Ovary (tissue), 9 donors: ENCODE data around the gene PFKL. TPM values are rescaled to one million over a fixed set of nuclear protein-coding genes. Genes with fewer than 3 reads are reported as not detected.
A peak's percentile ranks its signal among the peaks of the same experiment; 100 is the strongest.

Source experiments
- DNase-seq, 5 donors: peaks; one replicate each; pipeline ENCODE4 v3.0.0-alpha.2; 2019 to 2020
- H3K27ac ChIP-seq, 2 donors: fragments of 200-600 bp; one replicate each; pipeline versions ENCODE4 v1.5.1 to v1.8.0; 2019 to 2022
- H3K27me3 ChIP-seq: fragments of 200-600 bp; one replicate; pipeline ENCODE4 v1.8.0; 2022
- H3K36me3 ChIP-seq: fragments of 200-600 bp; sonication (generic); one replicate; pipeline ENCODE4 v1.5.1; 2019
- H3K4me1 ChIP-seq: one replicate; pipeline ENCODE4 v1.8.1; 2013; ENCODE audit warnings: mild to moderate bottlenecking, moderate library complexity; ENCODE audit not compliant: insufficient read depth
- H3K4me3 ChIP-seq: fragments of 200-600 bp; sonication (generic); one replicate; pipeline ENCODE4 v1.5.1; 2017
- H3K9me3 ChIP-seq, 2 donors: fragments of 200-600 bp in 1 of 2; sonication (generic) in 1 of 2; one replicate each; pipeline versions ENCODE4 v1.5.1 to v1.8.1; 2013 to 2019; ENCODE audit warnings: mild to moderate bottlenecking in 1 of 2, moderate library complexity in 1 of 2
- EP300 ChIP-seq: sonication (generic); formaldehyde crosslinking; IDR thresholded peaks from one replicate; pipeline ENCODE4 v1.6.1; 2017; ENCODE audit warnings: antibody characterized with exemption
- POLR2A ChIP-seq: fragments of 450-650 bp; IDR thresholded peaks from one replicate; pipeline ENCODE4 v1.6.1; 2017; ENCODE audit warnings: antibody characterized with exemption, mild to moderate bottlenecking, moderate library complexity
- WGBS, 3 donors: extraction: QIAGEN DNeasy Blood & Tissue Kit in 1 of 3; methylation state at CpG; one replicate each; pipeline versions ENCODE4 v1.1.5 to v1.1.7; 2013 to 2017; 5-methylcytosine and 5-hydroxymethylcytosine counted together
- intact Hi-C, 4 donors: fragments of 100-400 bp; cut with DNase I; formaldehyde crosslinking; loops; one replicate each; pipeline versions ENCODE4 v1.11.0 to v1.15.1; 2022 to 2023
- polyA plus RNA-seq, 2 donors: library from polyadenylated mRNA; stranded (reverse); fragments of 200-250 nt in 1 of 2; fragments of 350-450 nt in 1 of 2; fragmentation: Illumina TruSeq in 1 of 2; extraction: RNeasy Lipid Tissue Mini Kit (QIAGEN cat#74804) in 1 of 2; gene quantifications; one replicate each; pipeline ENCODE4 v1.2.3, GENCODE V29; 2013 to 2014
- total RNA-seq, 7 donors: library from RNA; depleted of rRNA in 2 of 7; stranded (reverse); fragments of >200 nt in 2 of 7; fragmentation: NEBNext Ultra II Directional in 3 of 7; extraction: Animal tissue kit (Norgen Biotek cat#: 25700) in 3 of 7; gene quantifications; one replicate each; pipeline versions ENCODE4 v1.1.0 to v1.2.4, GENCODE V29; 2016 to 2023
- TF ChIP-seq, protein P1 (sequence below), 3 donors: fragments of 450-650 bp in 2 of 3; fragments of 200-600 bp in 1 of 3; IDR thresholded peaks; one replicate each; pipeline versions ENCODE4 v1.5.1 to v1.8.0; 2016 to 2022; ENCODE audit warnings: antibody characterized with exemption in 3 of 3, mild to moderate bottlenecking in 1 of 3
- donor health status: DM: no; HTN: no; CAD: no; lungs with moderate emphysema.
- donor health status: DM: no; HTN: no; CAD: no.
- donor health status: Bipolar disorder and iron deficiency.
- donor health status: DM: yes; HTN: yes; CAD: no.
- donor health status: DM: no; HTN: no; CAD: no.
- donor health status: DM: yes; HTN: yes; CAD: no.

PFKL gene
- total and polyA plus RNA-seq, 9 donors = 12.6 to 104 (median 81.8) TPM

DNA sequence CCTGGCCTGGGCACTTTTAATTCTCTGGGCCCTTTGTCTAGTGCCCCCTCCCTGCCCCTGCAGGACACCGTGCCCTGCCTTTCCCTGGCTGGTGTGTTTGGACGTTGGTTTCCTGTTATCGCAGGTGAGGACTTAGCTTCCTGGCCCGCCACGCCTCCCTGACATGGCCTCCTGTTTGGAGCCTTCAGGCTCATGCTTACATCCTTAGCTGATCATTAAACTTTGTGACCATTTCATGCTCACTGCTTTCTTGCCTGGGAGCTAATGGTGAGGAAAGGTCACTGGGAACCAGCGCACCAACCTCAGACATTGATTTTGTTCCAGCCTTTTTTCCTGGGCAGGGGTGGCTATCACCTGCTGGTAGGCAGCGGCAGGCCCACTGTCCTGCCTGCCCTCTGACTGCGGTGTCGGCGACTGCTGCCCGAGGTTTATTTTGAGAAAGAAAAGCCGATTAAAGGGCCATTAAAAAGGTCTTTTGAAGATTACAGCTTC, 3.7 kb downstream of the PFKL start:
- H3K27me3 ChIP-seq = no peaks in the 10 kb centered on the region
- peaks cover 16% of the 10 kb centered on the region for H3K4me1 ChIP-seq
- intact Hi-C loops = loop anchor here in 1 of 4 donors (10.0 kb wide), 1 partner anchor 489 kb away; no protein-coding TSS in a partner anchor

DNA sequence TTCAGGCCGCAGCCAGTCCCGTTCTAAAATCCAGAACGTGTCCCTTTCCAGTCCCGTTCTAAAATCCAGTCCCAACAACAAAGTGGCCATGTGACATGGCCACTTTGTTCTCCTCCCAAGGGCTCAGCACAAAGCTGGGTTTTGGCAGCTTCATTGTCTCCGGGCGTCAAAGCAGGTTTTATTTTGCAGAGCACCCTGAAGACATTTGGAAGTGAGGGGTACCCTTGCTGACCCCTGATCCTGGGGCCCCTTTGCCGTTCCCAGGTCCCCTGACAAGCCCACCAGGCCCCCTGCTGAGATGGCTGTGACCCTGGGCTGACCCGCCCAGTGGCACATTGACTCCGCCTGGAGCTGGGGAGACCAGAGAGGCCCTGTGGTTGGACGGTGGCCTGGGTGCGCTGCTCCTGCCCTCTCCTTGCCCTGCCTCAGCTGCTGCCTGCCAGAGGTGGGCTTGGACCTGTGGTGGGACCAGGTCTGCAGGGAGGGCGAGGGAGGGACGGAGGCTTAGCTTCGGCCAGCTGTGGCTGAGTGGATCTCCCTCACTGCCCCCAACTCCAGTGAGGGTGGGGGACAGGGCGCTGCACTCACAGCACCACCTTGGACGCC, 4.3 kb downstream of the PFKL start:
- WGBS, 3 donors = 74 to 81% (median 76%) methylated on average over 16 of the region's 16 CpGs
- Histone ChIP-seq H3K4me1 (peaks cover 16% of the 10 kb centered on the region), H3K27me3 (no peaks in the 10 kb centered on the region), H3K4me3 (no peak overlapping the region), H3K36me3 (no peaks in the 10 kb centered on the region), H3K27ac (no peak overlapping the region), H3K9me3 (no peaks in the 10 kb centered on the region)
- DNase-seq = no peak
- intact Hi-C loops = loop anchor here in 1 of 4 donors (10.0 kb wide), 1 partner anchor 489 kb away; no protein-coding TSS in a partner anchor
- TF ChIP-seq EP300 (no peak), POLR2A (no peak)
- TF ChIP-seq, protein P1, sequence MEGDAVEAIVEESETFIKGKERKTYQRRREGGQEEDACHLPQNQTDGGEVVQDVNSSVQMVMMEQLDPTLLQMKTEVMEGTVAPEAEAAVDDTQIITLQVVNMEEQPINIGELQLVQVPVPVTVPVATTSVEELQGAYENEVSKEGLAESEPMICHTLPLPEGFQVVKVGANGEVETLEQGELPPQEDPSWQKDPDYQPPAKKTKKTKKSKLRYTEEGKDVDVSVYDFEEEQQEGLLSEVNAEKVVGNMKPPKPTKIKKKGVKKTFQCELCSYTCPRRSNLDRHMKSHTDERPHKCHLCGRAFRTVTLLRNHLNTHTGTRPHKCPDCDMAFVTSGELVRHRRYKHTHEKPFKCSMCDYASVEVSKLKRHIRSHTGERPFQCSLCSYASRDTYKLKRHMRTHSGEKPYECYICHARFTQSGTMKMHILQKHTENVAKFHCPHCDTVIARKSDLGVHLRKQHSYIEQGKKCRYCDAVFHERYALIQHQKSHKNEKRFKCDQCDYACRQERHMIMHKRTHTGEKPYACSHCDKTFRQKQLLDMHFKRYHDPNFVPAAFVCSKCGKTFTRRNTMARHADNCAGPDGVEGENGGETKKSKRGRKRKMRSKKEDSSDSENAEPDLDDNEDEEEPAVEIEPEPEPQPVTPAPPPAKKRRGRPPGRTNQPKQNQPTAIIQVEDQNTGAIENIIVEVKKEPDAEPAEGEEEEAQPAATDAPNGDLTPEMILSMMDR (IDR thresholded peaks at IDR 0.05) = no peak

More for the DNA sequence above, 3.7 kb downstream of the PFKL start:
- Histone ChIP-seq H3K27ac (no peak overlapping the region), H3K36me3 (no peaks in the 10 kb centered on the region), H3K9me3 (no peaks in the 10 kb centered on the region), H3K4me3 (no peak overlapping the region)
- TF ChIP-seq, protein P1 (IDR thresholded peaks at IDR 0.05) = no peak
- no peak for TF ChIP-seq EP300
- TF ChIP-seq POLR2A = no peak
- DNase-seq = no peak
- 80 to 81% (median 80%) methylated on average over 12 of the region's 12 CpGs for WGBS, 3 donors

DNA sequence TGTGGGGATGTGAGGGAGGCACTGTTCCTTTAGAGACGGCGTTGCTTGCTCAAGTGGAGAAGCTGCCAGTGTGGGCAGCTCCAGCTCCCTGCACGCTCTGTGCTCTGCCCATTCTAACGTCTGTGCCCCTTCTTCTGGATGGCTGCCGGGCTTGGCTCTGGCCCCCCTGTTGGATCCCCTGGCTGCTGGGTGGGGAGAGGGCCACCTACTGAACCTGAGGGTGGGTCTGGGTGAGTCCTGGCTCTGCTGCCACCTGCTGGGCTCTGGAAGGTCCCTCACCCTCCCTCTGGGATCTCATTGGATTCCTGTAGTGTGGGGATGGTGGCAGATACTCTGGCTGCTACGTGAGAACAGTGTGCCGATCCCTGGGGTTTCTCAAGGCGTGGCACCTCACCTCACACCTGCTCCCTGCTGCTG, 5.0 kb downstream of the PFKL start:
- DNase-seq = peak in 4 of 5 donors; percentile 40 to 72 (median 58)
- Histone ChIP-seq H3K9me3 (no peaks in the 10 kb centered on the region), H3K4me1 (peaks cover 16% of the 10 kb centered on the region), H3K27ac (no peak overlapping the region), H3K4me3 (no peak overlapping the region), H3K27me3 (no peaks in the 10 kb centered on the region), H3K36me3 (no peaks in the 10 kb centered on the region)
- TF ChIP-seq POLR2A = no peak
- TF ChIP-seq, protein P1 (IDR thresholded peaks at IDR 0.05) = peak in 2 of 3 donors; percentile 32 to 43
- WGBS, 3 donors = 44 to 47% (median 46%) methylated on average over 8 of the region's 8 CpGs
- intact Hi-C loops = loop anchor here in 1 of 4 donors (10.0 kb wide), 1 partner anchor 490 kb away; no protein-coding TSS in a partner anchor

DNA sequence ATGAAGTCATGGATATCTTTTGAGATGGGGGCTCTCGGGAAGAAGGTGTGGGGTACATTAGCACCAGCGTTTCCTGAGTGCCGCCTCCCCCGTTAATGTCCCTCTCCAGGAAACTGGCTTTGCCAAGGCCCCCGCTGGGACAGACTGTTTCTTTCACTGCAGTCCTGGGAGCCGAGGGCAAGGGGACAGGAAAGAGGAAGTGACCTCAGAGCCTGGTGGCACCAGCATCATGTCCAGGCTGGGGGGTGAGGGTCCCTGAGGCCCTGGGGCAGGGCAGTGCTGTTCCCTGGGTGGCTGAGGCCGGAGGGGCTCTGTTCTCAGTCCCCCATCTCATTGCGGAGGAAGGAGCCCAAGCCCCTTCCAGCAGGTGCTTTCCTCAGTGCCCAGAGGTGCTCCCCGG, 5.8 kb downstream of the PFKL start:
- no peaks in the 10 kb centered on the region for H3K9me3 ChIP-seq
- intact Hi-C loops = loop anchor here in 1 of 4 donors (10.0 kb wide), 1 partner anchor 491 kb away; no protein-coding TSS in a partner anchor
- H3K36me3 ChIP-seq = no peaks in the 10 kb centered on the region
- WGBS, 3 donors = 76 to 82% (median 79%) methylated on average over 9 of the region's 9 CpGs
- H3K27me3 ChIP-seq = no peaks in the 10 kb centered on the region
- H3K27ac ChIP-seq = no peak overlapping the region
- no peak overlapping the region for H3K4me3 ChIP-seq
- TF ChIP-seq POLR2A (no peak), EP300 (no peak)
- TF ChIP-seq, protein P1 (IDR thresholded peaks at IDR 0.05) = no peak
- no peak for DNase-seq
- H3K4me1 ChIP-seq = peaks cover 16% of the 10 kb centered on the region
